KG1 (cell line): ENCODE data around the gene IL5RA.

Source experiments
- DNase-seq: peaks from one replicate; lab custom pipeline; 2025; lab: John Stamatoyannopoulos, UW

Gene IL5RA, protein sequence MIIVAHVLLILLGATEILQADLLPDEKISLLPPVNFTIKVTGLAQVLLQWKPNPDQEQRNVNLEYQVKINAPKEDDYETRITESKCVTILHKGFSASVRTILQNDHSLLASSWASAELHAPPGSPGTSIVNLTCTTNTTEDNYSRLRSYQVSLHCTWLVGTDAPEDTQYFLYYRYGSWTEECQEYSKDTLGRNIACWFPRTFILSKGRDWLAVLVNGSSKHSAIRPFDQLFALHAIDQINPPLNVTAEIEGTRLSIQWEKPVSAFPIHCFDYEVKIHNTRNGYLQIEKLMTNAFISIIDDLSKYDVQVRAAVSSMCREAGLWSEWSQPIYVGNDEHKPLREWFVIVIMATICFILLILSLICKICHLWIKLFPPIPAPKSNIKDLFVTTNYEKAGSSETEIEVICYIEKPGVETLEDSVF

DNA sequence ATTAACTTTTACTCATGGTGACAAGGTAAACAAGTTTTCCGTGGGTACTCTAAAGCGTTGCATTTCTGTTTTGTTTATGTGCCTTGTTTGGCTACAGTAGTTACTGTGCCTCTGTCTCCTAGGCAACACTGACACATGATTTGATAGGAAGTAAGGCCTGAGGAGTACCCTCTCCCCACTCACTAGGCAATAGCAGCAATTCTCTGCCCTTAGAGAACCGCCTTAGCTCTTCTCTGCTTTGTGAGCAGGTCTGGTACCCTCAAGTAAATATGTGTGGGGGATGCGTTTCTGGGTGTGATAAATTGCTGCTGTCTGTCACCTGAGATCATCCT, at the start of gene IL5RA:
TSS of gene IL5RA (minus strand) at position 76 of the 332 bp plus-strand sequence. CDS start 5,390 bp downstream, outside the sequence.
- no peak for DNase-seq

DNA sequence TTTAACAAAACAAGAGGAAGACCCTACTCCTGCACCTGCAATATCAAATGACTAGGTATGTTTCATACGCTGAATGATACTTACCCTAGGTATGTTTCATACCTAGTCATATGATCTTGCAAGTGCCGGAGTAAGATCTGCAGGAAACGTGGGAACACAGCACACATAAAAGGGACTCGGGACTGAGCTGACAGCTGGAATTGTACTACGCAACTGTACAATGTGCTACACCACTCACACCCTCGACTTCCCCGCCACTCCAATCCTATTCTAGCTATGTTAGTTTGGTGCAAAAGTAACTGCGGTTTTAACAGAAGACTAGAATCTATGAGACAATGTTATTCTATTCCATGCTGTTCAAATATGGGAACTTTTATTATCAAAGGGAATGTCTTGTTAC, 47.3 kb upstream of the IL5RA start:
- DNase-seq, result no peak

DNA sequence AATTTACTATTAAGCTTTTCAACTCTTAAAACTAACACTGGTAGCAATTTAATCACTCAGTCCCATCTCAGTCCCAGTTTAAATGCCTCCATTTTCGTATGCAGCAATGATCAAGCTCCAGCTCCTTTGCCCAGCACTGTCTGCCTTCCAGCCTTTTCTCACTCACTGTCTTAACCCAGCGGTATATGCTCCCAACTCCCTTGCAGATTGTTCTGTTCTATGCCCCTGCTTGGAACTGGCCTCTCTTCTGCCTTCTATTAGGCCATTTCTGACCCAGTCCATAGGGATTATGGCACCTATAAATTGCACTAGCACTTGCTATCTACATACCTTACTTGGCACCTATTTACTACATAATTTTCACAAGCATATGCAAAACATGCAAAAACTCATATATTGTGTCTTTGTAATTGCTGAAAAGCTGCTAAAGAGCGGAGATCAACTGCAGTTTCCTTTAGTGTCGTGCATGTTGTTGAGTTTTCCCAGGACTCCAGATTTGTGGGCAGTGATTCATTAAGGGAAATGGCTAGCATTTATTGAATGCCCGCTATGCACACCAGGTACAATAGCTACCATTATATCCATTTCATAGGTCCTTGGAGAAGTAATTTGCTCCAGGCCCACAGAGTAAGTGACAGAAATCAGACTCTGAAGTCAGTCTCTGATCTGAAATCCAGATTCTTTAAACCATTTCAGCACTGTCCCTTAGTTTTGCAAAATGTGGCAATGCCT, 44.9 kb upstream of the IL5RA start:
- no peak for DNase-seq

DNA sequence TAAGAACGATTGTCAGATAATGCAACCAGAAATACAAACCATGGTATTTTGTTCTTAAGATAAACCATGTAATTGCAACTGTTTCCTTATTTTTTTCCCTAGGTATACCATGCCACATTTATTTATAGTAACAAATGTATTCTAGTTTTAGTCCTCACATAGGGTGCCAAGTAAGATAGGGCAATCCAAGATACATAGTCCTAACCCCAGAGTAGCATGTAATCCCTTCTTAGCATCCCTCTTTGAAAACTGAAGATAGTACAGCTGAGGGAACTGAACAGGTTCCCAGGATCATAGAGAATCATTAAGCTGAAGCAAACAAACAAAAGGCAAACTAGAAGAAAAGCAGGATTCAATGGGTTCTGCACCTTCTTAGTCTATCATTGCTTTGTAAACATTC, 41.3 kb upstream of the IL5RA start:
- no peak for DNase-seq

DNA sequence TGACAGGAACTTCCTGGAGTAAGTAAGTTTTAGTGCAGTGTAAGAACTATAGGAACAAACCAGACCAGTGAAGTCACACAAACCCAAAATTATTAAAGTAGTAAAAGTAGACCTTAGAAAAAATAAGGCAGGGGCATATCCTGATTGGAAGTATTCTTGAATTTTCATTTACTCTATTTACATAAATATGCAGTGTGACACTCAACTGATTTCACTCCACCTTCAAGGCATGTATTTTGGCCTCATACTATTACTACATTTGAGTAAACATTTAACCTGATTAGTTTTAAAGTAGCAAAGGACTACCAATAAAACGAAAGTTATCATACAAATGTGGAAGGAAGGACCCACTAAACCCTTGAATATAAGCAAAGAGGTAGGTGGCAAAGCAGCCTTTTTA, 39.4 kb upstream of the IL5RA start:
- DNase-seq, result no peak

DNA sequence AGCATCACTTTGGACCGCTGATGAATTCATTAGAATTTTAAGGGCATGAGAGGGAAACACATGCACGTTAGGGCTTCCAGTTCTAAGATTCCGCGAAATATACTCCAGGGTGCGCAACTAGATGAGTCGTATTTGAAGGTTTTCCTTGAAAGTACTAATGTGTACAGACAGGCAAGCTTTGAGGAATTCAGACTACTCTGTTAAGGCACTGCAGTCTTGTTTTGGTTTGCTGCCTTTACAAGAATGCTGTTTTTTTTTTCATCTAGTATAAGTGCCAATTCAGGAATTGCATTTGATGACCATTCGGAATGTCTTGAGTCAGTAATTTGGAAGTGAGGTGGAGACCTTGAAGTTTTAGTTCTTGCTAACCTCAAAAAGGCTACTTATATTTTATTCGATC, 35.7 kb upstream of the IL5RA start:
- no peak for DNase-seq

DNA sequence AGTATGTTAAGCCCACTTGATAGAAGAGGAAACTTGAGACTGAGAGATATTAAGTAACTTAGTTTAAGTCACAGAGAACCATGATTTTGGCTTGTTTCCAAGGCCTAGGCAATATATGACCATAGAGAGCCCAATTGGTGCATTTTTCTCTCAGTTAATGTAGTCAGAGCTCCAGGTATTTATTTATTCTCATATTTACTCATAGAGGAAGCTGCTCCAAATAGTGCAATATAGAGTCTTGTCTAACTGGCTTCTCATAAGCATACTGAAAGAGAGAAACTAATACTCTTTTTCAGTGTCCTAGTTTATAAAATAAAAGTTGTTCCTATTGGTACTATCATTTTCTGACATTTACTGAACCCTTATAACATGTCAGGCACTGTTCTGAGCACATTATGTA, 31.8 kb upstream of the IL5RA start:
- no peak for DNase-seq

DNA sequence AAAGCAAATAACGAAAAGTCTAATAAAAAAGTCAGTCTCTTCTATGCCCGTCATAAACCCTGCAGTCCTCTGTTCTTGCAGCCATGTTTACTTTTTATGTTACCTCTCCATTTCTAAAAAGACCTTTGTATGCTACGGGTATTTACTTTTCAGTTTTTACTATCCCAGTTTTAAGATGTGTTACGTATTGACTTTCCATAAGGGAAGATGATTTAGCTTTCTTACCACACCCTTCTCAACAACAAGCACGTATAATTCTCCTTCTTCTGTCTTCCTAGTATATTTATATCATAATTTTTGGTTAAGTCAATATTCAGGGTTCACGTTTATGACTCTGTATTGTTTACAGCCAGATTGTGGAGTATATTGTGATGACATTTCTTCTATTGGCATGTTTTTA, 27.4 kb upstream of the IL5RA start:
- DNase-seq, result no peak

DNA sequence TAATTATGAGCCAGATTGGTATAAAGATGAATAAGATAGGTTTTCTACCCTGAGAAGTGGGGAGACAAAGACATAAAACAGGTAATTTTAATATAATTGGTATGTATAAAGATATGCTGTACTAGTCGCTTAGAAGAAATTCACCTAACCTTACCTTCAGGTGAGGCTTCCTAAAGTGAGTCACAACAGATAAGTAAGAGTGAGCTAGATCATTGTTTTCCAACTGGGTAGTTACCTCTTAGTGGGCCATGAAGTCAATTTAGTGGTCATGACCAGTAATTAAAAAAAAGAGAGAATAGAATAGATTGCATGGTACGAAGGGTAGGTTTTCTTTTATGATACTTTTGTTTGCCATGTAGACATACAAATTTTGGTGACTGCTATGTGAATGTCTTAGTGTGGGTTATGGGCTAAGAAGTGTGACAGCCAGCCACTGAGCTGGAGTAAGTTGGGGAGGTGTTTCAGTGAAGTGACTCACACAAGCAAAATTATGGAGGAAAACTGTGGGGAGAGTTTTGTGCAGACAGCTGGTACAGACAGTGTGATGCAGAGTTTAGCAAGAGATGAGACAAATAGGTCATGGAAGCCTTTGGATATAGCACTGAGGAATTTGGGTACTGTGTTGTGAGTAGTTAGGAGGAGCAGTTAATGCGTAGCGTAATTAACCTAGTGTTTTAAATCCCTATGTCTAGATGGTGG, 24.7 kb upstream of the IL5RA start:
- no peak for DNase-seq

DNA sequence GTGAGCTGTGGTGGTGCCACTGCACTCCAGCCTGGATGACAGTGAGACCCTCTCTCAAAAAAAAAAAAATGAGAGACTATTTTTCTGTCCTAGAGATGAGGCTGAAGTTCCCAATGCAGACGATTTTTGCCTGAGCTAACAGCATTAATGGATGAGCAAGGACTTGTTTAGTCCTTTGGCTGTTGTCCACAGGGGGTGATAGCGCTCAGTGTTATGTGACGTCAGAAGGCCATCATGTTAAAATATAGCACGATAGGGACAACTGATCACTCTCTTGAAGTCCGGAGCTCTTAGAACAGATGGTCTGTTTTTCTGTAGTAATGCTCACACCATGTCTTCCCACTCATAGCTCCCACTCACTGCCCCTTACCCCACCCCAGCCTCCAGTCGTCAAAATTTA, 23.3 kb upstream of the IL5RA start:
- no peak for DNase-seq

DNA sequence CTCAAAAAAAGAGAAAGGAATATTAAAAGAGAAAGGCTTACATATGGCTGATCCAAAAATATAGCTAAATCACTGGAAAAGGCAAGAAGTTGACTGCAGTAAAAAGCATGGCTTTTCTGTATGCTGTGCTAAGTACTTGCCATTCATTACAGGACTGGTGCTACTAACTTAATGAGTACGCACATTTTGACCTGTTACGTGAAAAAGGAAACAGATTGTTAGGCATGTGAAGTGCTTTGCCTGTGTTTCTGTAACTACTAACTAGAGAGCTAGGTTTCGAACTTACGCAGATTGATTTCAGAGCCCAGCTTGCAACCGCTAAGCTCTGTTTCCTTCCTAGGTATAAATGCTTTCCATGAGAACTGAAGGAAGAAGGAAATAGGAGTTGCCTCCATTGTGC, 19.4 kb upstream of the IL5RA start:
- DNase-seq, result no peak

DNA sequence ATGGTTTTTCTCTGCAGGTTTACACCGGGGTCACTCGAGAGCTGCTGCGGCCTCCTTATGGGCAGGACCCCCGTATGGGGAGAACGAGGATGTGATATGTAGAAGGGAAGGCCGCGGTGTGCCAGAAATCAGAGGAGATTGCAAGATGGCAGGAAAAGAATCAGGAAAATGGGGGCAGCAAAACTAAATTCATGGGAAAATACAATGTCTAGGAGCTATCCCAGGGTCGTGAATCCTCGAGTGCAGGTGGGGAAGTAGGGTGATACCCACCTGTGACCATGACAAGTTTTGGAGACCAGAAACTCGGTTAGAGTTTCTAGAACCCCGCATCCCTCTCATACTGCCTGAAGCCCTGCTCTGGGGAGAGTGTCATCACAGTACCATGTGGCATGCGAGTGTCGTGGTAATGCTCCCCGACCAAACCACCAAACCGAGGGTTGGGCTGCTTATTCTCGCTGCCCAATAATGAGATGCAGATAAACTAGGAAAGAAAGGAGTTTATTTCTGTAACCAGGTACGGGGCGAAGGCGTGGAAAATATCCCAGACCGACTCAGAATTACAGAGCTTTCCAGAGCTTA, 17.3 kb upstream of the IL5RA start:
- no peak for DNase-seq

DNA sequence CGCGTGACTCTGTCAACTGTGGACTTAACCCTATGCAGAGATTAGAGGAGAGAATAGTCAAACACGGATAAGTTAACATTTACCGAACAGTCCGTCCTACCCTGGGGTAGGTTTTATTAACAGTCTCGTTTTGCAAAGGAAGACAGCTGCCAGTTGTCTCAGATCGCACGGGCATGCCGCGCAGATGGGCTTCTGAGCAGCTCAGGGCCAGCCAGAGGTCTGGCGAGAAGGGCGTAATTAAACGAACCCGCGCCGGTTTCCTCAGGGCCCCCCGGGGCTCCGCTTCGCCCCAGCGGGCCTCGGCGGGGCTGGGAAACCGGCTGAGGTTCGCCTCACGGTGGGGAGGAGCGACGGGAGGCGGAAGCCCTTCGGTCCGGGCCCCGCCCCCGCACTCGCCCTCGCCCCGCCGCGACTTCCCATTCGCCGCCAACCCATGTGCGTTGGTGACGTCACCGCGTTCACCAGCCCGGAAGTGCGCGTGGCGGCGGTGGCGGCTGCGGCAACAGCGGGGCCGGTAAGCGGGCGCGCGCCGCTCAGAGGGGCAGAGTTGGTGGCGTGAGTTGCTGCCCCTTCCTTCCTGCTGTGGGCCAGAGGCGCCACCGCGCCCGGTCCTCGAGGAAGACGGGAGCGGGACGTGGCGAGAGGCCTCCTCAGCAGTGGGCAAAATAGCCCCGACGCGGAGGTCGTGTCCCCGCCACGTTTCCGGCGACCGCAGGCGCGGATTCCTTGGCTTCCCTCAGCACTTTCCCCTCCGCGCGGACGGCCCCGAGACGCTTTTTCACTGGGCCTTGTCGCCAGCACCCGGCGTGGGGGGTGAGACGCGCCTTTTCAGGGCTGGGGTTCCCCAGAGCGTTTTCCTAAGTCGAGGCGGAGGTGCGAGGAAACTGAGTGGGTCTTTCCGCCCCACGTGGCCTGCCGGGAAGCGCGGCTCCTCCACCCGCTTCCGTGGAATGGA, 16.6 kb upstream of the IL5RA start, which contains the start of gene TRNT1:
TSS of gene TRNT1 (plus strand) at position 464 of the 955 bp plus-strand sequence. CDS start 2,101 bp downstream, outside the sequence.
- DNase-seq, result peak; percentile 83

DNA sequence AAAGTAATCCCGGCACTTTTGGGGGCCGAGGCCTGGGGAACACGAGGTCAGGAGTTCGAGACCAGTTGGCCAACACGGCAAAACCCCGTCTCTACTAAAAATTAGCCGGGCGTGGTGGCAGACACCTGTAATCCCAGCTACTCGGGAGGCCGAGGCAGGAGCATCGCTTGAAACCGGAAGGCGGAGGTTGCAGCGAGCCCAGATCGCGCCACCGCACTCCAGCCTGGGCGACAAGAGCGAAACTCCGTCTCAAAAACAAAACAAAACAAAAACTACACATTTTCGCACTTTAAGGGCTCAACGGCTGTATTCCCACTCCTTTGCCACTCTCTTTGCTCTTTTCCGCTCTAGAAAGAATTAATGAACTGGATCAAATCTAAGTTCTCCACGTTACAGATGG, 15.8 kb upstream of the IL5RA start:
- no peak for DNase-seq

DNA sequence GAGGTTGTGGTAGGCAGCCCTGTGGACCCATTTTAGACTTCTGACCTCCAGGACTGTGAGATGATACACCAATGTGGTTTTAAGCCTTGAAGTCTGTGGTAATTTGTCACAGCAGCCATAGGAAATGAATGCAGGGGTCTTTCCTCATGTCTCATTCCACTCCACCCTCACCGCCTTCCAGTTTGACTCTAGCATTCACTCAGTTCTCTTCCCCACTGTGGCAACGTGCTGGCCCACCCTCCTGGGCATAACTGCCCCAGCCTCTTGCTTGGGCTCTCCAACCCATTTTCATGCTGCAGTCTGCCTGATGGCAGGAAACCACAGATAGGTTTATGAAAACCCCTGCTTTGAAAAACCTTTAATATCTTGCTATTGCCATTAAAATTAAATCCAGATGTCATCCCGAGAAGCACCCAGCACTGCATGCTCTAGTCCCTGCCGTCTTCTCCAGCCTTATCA, 9.2 kb upstream of the IL5RA start:
- no peak for DNase-seq

DNA sequence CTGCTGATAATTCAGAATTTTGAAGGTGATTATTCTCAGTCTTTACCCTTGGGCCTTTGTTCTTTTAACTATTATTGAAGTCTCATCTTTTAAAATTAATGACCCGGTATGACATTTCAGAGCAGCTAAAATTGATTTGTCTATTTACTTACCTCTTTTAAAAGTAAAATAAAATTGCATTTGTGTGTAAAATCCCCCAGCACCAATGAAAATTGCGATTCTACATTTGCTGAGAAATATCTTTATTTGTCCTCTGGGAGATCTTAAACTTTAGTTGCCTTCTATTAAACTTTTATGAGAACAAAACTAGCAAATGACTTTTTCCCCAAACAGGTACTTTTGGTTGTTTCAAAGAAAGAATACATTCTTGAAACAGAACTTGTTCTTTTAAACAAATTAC, 7.5 kb upstream of the IL5RA start:
- DNase-seq, result no peak

DNA sequence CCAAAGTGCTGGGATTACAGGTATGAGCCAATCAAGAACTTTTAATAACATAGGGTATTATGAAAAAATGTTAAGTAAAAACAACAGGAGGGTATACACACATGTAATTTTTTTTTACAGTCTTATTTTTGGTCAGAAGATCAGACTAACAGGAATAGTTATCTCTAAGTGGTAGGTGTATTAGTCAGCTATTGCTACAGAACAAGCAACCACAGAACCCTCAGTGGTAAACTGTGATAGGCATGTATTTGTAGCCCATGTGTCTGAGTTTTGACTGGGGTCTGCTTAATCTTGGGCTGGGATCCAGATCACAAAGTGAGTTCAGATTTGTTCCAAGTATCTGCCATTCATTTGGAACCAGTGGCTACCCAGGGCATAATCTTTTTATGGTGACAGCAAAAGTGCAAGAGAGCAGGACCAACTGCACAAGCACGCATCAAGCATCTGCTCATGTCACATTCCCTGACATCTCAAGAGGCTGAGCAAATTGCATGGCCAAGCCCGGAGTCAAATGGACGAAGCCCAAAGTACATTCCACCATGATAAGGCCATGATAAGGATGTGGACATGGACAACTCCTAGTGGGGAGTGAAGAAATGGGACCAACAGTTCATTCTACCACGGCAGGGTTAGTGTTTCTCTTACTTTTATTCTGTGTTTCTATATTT, 3.0 kb upstream of the IL5RA start:
- no peak for DNase-seq

DNA sequence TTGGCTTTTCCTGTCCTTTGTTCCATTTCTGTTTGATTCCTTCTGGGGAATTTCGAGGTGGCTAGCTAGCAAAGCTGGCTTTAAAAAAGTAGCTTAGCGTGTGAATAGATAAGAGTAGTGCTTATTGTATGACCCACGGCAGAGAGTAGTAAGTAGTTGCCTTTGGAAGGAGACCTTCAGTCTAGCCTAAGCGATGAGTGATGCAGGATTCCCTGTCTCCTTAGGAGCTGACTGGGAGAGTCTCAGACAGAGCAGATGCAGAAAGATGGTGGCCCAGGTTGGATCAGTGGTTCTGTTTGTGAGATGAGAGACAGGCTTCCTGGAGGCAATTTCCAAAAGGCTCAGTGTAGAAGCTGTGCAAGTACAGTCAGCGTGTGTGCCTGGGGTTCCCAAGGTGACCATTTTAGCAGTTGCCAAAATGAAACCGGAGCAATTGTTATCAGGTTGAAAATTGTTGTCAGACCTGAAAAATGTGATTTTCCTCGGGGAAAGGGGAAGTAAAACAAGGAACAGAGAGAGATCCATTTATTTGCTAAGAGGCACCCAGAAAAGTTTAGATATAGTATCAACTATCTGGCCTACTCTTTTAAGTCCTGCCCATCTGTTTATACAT, 681 bp upstream of the IL5RA start:
- DNase-seq, result no peak

DNA sequence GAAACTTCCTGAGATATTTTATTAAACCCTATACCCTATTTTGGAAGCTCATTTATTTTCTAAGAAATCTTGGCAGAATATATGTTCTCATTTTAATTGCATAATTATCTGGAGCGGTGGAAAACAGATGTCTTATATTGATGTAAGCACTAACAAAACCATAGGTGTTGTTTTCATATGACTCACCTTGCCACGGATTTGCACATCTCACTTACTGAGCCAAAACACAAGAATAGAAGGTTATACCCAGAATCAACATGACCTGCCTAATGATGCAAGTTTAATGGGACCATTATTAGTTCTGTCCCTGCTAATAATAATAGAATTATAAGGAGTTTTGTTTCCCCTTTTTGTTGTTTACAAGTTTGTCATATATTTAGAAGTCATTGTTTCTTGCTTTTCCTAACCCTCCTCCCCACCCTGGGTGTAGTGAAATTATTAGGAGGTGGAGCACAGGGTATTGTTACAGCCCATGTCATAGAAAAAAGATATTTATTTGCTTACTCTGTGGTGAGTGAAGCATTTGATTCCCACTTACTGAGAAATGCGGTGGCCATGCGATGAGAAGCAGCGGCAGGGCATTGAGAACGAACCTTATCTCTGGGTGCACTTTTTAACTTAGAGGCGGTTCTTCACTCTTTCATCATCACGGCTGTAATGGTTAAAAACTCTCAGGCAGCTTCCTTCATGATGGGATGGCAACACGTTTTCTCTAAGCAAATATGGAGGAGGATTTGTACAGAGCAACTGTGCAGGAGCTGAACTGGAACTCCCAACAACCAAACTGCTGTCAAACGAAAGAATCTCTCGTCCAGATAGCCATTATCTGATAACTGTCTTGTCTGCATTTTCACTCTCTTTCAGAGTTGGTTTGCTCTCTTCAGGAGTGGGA, 521 bp downstream of the IL5RA start:
- no peak for DNase-seq
